Effector memory CD4-positive, alpha-beta T cell (primary cell): Measurements from ENCODE around the gene KLHL29.

Source experiments
- DNase-seq, 3 donors: peaks; one replicate each; pipeline ENCODE4 v3.0.0-alpha.2; 2020
- H3K27ac ChIP-seq: 2 replicates; pipeline ENCODE4 v1.7.0; 2013; ENCODE audit warnings: mild to moderate bottlenecking, low read length, moderate library complexity; ENCODE audit not compliant: insufficient read depth, poor library complexity, severe bottlenecking
- H3K27me3 ChIP-seq: replicated peaks from 2 replicates; pipeline ENCODE4 v1.7.0; 2013; ENCODE audit warnings: mild to moderate bottlenecking, low read length; ENCODE audit not compliant: insufficient read depth, control insufficient read depth, poor library complexity, severe bottlenecking
- H3K36me3 ChIP-seq: 2 replicates; pipeline ENCODE4 v1.7.0; 2013; ENCODE audit warnings: mild to moderate bottlenecking, low read length, moderate library complexity; ENCODE audit not compliant: control insufficient read depth, insufficient read depth
- H3K4me1 ChIP-seq: 2 replicates; pipeline ENCODE4 v1.7.0; 2013; ENCODE audit warnings: low read length, mild to moderate bottlenecking; ENCODE audit not compliant: control insufficient read depth, insufficient read depth, poor library complexity, severe bottlenecking
- H3K4me3 ChIP-seq: 2 replicates; pipeline ENCODE4 v1.7.0; 2013; ENCODE audit warnings: low read length, low read depth, mild to moderate bottlenecking; ENCODE audit not compliant: insufficient read depth, poor library complexity, severe bottlenecking
- H3K9me3 ChIP-seq: 2 replicates; pipeline ENCODE4 v1.7.0; 2013; ENCODE audit warnings: mild to moderate bottlenecking, low read length, moderate library complexity; ENCODE audit not compliant: control insufficient read depth

Gene KLHL29

GRCh38 chr2:23350792-23351355, 34.1 kb upstream of the KLHL29 start:
- Histone ChIP-seq H3K27me3 (no peaks in the 10 kb centered on the region), H3K36me3 (no peaks in the 10 kb centered on the region), H3K27ac (no peak overlapping the region), H3K4me1 (no peaks in the 10 kb centered on the region), H3K4me3 (no peak overlapping the region), H3K9me3 (no peaks in the 10 kb centered on the region)
- DNase-seq = no peak

- Histone ChIP-seq H3K9me3 (no peaks in the 10 kb centered on the region), H3K27me3 (no peaks in the 10 kb centered on the region), H3K27ac (no peak overlapping the region), H3K4me3 (no peak overlapping the region), H3K4me1 (no peaks in the 10 kb centered on the region), H3K36me3 (no peaks in the 10 kb centered on the region)
- no peak for DNase-seq
Observed at GRCh38 chr2:23351388-23352141, 33.4 kb upstream of the KLHL29 start.

- no peak overlapping the region for H3K4me3 ChIP-seq
- no peaks in the 10 kb centered on the region for H3K27me3 ChIP-seq
- H3K9me3 ChIP-seq = no peaks in the 10 kb centered on the region
- no peaks in the 10 kb centered on the region for H3K36me3 ChIP-seq
- H3K4me1 ChIP-seq = no peaks in the 10 kb centered on the region
- DNase-seq = no peak
- H3K27ac ChIP-seq = no peak overlapping the region
Observed at GRCh38 chr2:23354554-23354953, 30.4 kb upstream of the KLHL29 start.

- Histone ChIP-seq H3K9me3 (no peaks in the 10 kb centered on the region), H3K27me3 (no peaks in the 10 kb centered on the region), H3K36me3 (no peaks in the 10 kb centered on the region), H3K4me1 (no peaks in the 10 kb centered on the region), H3K27ac (no peak overlapping the region), H3K4me3 (no peak overlapping the region)
- no peak for DNase-seq
Observed at GRCh38 chr2:23355001-23355400, 30.0 kb upstream of the KLHL29 start.

- Histone ChIP-seq H3K27ac (no peak overlapping the region), H3K27me3 (no peaks in the 10 kb centered on the region), H3K36me3 (no peaks in the 10 kb centered on the region), H3K4me3 (no peak overlapping the region), H3K9me3 (no peaks in the 10 kb centered on the region), H3K4me1 (no peaks in the 10 kb centered on the region)
- no peak for DNase-seq
Observed at GRCh38 chr2:23356711-23357110, 28.3 kb upstream of the KLHL29 start.

GRCh38 chr2:23359631-23360567, 25.1 kb upstream of the KLHL29 start:
- DNase-seq = no peak
- H3K9me3 ChIP-seq = no peaks in the 10 kb centered on the region
- H3K36me3 ChIP-seq = no peaks in the 10 kb centered on the region
- no peaks in the 10 kb centered on the region for H3K4me1 ChIP-seq
- H3K27ac ChIP-seq = no peak overlapping the region
- H3K27me3 ChIP-seq = peaks cover 5% of the 10 kb centered on the region
- H3K4me3 ChIP-seq = no peak overlapping the region

- DNase-seq = no peak
- no peaks in the 10 kb centered on the region for H3K9me3 ChIP-seq
Observed at GRCh38 chr2:23360571-23361125, 24.3 kb upstream of the KLHL29 start.

GRCh38 chr2:23361152-23361551, 23.8 kb upstream of the KLHL29 start:
- H3K36me3 ChIP-seq = no peaks in the 10 kb centered on the region
- no peak overlapping the region for H3K27ac ChIP-seq
- peaks cover 5% of the 10 kb centered on the region for H3K27me3 ChIP-seq
- no peaks in the 10 kb centered on the region for H3K4me1 ChIP-seq
- no peaks in the 10 kb centered on the region for H3K9me3 ChIP-seq
- no peak for DNase-seq
- H3K4me3 ChIP-seq = no peak overlapping the region

More at GRCh38 chr2:23360571-23361125, 24.3 kb upstream of the KLHL29 start:
- H3K4me3 ChIP-seq = no peak overlapping the region
- H3K27ac ChIP-seq = no peak overlapping the region
- no peaks in the 10 kb centered on the region for H3K4me1 ChIP-seq
- H3K36me3 ChIP-seq = no peaks in the 10 kb centered on the region
- peaks cover 5% of the 10 kb centered on the region for H3K27me3 ChIP-seq

- Histone ChIP-seq H3K27ac (no peak overlapping the region), H3K27me3 (peaks cover 5% of the 10 kb centered on the region), H3K4me3 (no peak overlapping the region), H3K9me3 (no peaks in the 10 kb centered on the region), H3K36me3 (no peaks in the 10 kb centered on the region), H3K4me1 (no peaks in the 10 kb centered on the region)
- no peak for DNase-seq
Observed at GRCh38 chr2:23363268-23363667, 21.7 kb upstream of the KLHL29 start.
